Keratinocyte (primary cell): ENCODE results near the gene DUSP5.

Source experiments
- EZH2 ChIP-seq: IDR thresholded peaks from one replicate; pipeline ENCODE4 v1.6.1; 2012; ENCODE audit warnings: inconsistent platforms, mild to moderate bottlenecking, low read length, moderate library complexity
- TF ChIP-seq, protein P1 (sequence below), 3 experiments: IDR thresholded peaks in 1 of 3; conservative IDR thresholded peaks in 1 of 3; optimal IDR thresholded peaks in 1 of 3; 2 replicates in 2 of 3; 3 replicates in 1 of 3; pipeline versions ENCODE3 to v1.5.1; 2011; ENCODE audit warnings: low read length in 3 of 3, mild to moderate bottlenecking in 3 of 3, moderate library complexity in 2 of 3, control low read depth in 1 of 3, inconsistent platforms in 1 of 3; ENCODE audit not compliant: insufficient read depth in 2 of 3; ENCODE audit errors: extremely low read depth in 1 of 3

GRCh38 chr10:110510730-110511129, 13.0 kb downstream of the DUSP5 start:
- TF ChIP-seq, protein P1, sequence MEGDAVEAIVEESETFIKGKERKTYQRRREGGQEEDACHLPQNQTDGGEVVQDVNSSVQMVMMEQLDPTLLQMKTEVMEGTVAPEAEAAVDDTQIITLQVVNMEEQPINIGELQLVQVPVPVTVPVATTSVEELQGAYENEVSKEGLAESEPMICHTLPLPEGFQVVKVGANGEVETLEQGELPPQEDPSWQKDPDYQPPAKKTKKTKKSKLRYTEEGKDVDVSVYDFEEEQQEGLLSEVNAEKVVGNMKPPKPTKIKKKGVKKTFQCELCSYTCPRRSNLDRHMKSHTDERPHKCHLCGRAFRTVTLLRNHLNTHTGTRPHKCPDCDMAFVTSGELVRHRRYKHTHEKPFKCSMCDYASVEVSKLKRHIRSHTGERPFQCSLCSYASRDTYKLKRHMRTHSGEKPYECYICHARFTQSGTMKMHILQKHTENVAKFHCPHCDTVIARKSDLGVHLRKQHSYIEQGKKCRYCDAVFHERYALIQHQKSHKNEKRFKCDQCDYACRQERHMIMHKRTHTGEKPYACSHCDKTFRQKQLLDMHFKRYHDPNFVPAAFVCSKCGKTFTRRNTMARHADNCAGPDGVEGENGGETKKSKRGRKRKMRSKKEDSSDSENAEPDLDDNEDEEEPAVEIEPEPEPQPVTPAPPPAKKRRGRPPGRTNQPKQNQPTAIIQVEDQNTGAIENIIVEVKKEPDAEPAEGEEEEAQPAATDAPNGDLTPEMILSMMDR (optimal IDR thresholded peaks at IDR 0.05 in 1 of 3, IDR thresholded peaks at IDR 0.05 in 1 of 3, conservative IDR thresholded peaks at IDR 0.05 in 1 of 3; ENCODE audit: extremely low read depth in 1 of 3, insufficient read depth in 2 of 3, low read length in 3 of 3), result no peak
- TF ChIP-seq EZH2, result no peak
